ENCODE results near the gene BCAS1.

BCAS1 gene

GRCh38 chr20:54103067-54103761, 32.8 kb upstream of the BCAS1 start:
- DNase-seq = peak in 41 of 56 donors; percentile 1 to 69 (median 14)

- no peak for DNase-seq
These were observed 32.1 kb upstream of the BCAS1 start for GRCh38 chr20:54102543-54102942.

GRCh38 chr20:54100563-54100962, 30.2 kb upstream of the BCAS1 start:
- DNase-seq = no peak

- no peak for DNase-seq
These were observed 29.5 kb upstream of the BCAS1 start for GRCh38 chr20:54099894-54100293.

- no peak for DNase-seq
These were observed 27.7 kb upstream of the BCAS1 start for GRCh38 chr20:54098047-54098446.

- no peak for DNase-seq
These were observed 26.8 kb upstream of the BCAS1 start for GRCh38 chr20:54097236-54097529.

- no peak for DNase-seq
These were observed 25.4 kb upstream of the BCAS1 start for GRCh38 chr20:54095824-54096223.

- no peak for DNase-seq
These were observed 23.8 kb upstream of the BCAS1 start for GRCh38 chr20:54094268-54094580.

GRCh38 chr20:54093423-54094267, 23.3 kb upstream of the BCAS1 start:
- DNase-seq = peak in 12 of 56 donors; percentile 1 to 24 (median 8)

GRCh38 chr20:54092021-54092420, 21.6 kb upstream of the BCAS1 start:
- no peak for DNase-seq

- DNase-seq = no peak
These were observed 20.7 kb upstream of the BCAS1 start for GRCh38 chr20:54091120-54091480.

- no peak for DNase-seq
These were observed 20.1 kb upstream of the BCAS1 start for GRCh38 chr20:54090230-54091119.

GRCh38 chr20:54088430-54088829, 18.0 kb upstream of the BCAS1 start:
- DNase-seq = no peak

- DNase-seq = no peak
These were observed 16.2 kb upstream of the BCAS1 start for GRCh38 chr20:54086507-54087039.

GRCh38 chr20:54085910-54086309, 15.5 kb upstream of the BCAS1 start:
- no peak for DNase-seq

GRCh38 chr20:54085425-54085824, 15.0 kb upstream of the BCAS1 start:
- no peak for DNase-seq

- DNase-seq = no peak
These were observed 14.5 kb upstream of the BCAS1 start for GRCh38 chr20:54084727-54085388.

GRCh38 chr20:54084193-54084592, 13.8 kb upstream of the BCAS1 start:
- no peak for DNase-seq

GRCh38 chr20:54083459-54083858, 13.1 kb upstream of the BCAS1 start:
- DNase-seq = no peak

- DNase-seq = no peak
These were observed 11.7 kb upstream of the BCAS1 start for GRCh38 chr20:54082100-54082499.

- DNase-seq = no peak
These were observed 9.3 kb upstream of the BCAS1 start for GRCh38 chr20:54079652-54080051.
